IPS-NIHi7 (cell line): ENCODE data around the gene PPOX.

ENCODE experiments used
- DNase-seq: peaks from one replicate; pipeline ENCODE4 v3.0.0; 2012; ENCODE audit warnings: mixed read lengths; ENCODE audit errors: extremely low spot score

The PPOX gene

GRCh38 chr1:161153682-161154337 is 12.4 kb upstream of the PPOX start, which contains the start of gene UFC1:
Gene UFC1, plus strand, starts transcription at chr1:161153978. Its CDS starts 20 bp downstream, at chr1:161153998.
- peak; percentile 79 for DNase-seq

- DNase-seq: no peak
Observed at GRCh38 chr1:161157867-161158266, 8.4 kb upstream of the PPOX start.

DNA sequence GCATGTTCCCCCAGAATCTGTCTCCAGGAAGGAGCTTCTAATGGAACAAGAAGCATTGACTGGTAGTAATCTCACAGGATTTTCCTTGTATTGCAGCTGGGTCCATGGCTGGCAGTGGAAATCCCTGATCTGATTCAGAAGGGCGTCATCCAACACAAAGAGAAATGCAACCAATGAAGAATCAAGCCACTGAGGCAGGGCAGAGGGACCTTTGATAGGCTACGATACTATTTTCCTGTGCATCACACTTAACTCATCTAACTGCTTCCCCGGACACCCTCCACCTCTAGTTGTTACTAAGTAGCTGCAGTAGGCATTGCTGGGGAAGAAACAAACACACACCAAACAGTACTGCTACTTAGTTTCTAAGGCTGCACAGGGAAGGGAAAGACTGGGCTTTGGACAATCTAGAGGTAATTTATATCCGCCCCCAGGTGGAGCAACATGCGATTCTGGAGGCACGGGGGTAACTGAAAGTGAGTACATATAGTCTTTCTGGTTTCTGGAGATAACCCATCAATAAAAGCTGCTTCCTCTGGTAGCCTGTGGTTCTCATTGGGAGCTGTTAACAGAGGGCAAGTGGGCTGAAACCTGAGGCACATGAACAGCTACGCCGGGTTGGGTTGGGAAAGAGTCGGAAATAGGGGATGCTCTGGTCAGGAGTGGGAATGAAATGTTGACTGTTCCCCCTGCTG is 7.8 kb upstream of the PPOX start:
- no peak for DNase-seq

GRCh38 chr1:161159087-161159912 is 6.9 kb upstream of the PPOX start, which contains the start of gene USP21:
Gene USP21, plus strand, starts transcription at chr1:161159500. Its CDS starts 1,141 bp downstream, at chr1:161160641.
- DNase-seq: peak; percentile 97

DNA sequence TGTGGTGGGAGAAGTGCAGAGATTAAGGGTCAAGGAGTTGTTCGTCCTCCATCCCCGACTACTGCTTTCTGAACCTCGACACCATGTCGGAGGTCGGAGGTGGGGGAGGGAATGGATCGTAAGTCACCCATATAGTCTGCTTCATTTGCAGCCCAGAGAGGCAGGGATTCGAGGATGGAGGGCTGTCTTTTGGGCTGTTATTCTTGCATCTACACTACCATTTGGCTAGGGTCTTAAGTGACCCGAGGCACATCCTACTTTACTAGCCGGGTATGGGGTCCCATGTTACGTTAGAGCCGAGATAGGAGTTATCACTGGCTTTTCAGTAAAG is 6.3 kb upstream of the PPOX start:
- no peak for DNase-seq

DNA sequence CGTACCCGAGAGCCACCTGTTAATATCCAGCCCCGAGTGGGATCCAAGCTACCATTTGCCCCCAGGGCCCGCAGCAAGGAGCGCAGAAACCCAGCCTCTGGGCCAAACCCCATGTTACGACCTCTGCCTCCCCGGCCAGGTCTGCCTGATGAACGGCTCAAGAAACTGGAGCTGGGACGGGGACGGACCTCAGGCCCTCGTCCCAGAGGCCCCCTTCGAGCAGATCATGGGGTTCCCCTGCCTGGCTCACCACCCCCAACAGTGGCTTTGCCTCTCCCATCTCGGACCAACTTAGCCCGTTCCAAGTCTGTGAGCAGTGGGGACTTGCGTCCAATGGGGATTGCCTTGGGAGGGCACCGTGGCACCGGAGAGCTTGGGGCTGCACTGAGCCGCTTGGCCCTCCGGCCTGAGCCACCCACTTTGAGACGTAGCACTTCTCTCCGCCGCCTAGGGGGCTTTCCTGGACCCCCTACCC is 5.5 kb upstream of the PPOX start:
- no peak for DNase-seq

DNA sequence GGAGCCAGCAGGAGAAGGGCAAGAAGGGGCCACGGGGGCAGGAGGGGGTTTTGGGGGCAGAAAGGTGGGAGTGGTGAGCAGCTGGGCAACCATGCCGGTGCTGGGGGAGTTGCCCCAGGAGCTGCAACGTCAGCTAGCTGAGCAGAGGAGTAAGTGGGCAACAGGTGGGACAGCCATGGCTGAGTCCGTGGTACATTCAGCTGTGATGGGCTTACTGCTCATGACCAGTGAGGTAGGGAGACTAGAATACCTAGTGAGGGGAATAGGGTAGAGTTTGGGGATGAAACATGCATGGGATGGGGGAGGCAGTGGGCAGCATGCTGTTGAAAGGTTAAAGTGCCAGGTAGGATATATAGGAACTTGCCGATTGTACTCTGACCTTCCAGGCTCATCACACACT is 4.6 kb upstream of the PPOX start:
- DNase-seq: no peak

DNA sequence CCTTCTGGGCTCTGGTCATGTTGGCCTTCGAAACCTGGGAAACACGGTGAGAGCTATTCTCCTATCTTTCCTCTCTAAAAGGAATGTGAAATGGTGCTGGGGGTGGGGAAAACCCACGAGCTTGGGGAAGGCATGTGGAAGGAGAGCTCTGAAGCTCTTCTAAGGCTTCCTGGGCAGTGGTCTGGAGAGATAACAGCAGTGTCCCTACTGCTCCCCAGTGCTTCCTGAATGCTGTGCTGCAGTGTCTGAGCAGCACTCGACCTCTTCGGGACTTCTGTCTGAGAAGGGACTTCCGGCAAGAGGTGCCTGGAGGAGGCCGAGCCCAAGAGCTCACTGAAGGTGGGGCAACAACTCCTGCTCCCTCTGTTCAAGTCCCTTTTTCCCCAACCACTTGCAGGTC is 4.2 kb upstream of the PPOX start:
- DNase-seq: no peak

- DNase-seq: no peak
Observed at GRCh38 chr1:161162806-161163205, 3.4 kb upstream of the PPOX start.

- DNase-seq: no peak
Observed at GRCh38 chr1:161163793-161164192, 2.4 kb upstream of the PPOX start.

DNA sequence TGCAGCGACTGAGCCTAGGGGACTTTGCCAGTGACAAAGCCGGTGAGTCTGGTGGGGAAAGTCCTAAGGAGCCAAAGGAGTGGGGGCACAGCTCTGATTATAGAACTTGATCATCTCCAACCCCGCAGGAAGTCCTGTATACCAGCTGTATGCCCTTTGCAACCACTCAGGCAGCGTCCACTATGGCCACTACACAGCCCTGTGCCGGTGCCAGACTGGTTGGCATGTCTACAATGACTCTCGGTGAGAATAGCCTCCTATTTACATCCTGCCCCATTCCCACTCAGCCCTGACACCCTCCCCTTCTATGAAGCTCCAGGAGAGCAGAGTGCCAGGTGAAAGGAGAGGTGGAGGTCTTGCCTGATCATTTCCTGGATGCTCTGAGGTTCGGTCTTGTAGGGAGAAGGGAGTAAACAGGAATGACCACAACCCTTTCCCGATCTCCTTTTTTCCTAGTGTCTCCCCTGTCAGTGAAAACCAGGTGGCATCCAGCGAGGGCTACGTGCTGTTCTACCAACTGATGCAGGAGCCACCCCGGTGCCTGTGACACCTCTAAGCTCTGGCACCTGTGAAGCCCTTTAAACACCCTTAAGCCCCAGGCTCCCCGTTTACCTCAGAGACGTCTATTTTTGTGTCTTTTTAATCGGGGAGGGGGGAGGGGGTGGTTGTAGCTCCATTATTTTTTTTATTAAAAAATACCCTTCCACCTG is 1.2 kb upstream of the PPOX start:
- DNase-seq: no peak

- peak; percentile 35 for DNase-seq
Observed at GRCh38 chr1:161166669-161167548, 683 bp downstream of the PPOX start.

- no peak for DNase-seq
Observed at GRCh38 chr1:161168906-161169305, 2.7 kb downstream of the PPOX start.

GRCh38 chr1:161171191-161171590 is 5.0 kb downstream of the PPOX start:
- no peak for DNase-seq

- DNase-seq: no peak
Observed at GRCh38 chr1:161171696-161172095, 5.5 kb downstream of the PPOX start.

GRCh38 chr1:161172349-161172748 is 6.1 kb downstream of the PPOX start:
- DNase-seq: no peak

DNA sequence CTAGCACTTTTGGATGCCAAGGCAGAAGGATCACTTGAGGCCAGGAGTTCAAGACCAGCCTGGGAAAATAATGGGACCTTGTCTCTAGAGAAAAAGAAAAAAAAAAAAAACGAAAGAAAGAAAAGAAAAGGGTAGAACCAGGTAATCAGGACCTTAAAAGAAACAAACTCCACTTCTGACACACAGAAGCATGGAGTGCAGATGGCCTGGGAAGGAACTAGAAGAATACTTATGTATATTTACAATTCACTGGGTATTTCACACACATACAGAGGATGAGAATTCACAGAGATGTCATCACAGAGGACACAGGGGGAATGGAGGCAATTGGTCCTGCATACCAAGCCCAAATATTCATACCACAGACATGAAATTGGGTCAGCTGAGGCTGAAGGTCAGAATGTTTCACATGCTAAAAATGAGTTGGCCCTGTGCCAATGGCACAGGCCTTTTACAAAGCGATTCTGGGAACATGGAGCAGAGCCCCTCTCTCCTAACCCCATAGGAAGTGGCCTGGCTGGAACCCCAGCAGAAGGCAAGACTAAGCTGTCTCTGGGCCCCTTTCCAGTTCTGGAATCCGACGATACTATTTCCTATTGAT is 6.7 kb downstream of the PPOX start:
- no peak for DNase-seq

- DNase-seq: no peak
Observed at GRCh38 chr1:161173711-161174110, 7.5 kb downstream of the PPOX start.

GRCh38 chr1:161174911-161175310 is 8.7 kb downstream of the PPOX start:
- DNase-seq: no peak

- no peak for DNase-seq
Observed at GRCh38 chr1:161175771-161176453, 9.7 kb downstream of the PPOX start.
